GM04503 (cell line): ENCODE data around the gene ITM2C.

Experiments used
- DNase-seq: peaks from one replicate; pipeline ENCODE4 v3.0.0-alpha.2; 2012; ENCODE audit warnings: low read depth

Gene ITM2C

GRCh38 chr2:230927711-230928341 is 63.1 kb downstream of the ITM2C start:
- DNase-seq = no peak
